Thymus (tissue), 11 donors: ENCODE results near the gene KRAS. TPM values are rescaled to one million over a fixed set of nuclear protein-coding genes. Genes with fewer than 3 reads are reported as not detected.

Experiments used
- DNase-seq, 9 donors: peaks; one replicate each; pipeline ENCODE4 v3.0.0-alpha.2; 2013; ENCODE audit warnings: low spot score in 9 of 9, low read depth in 6 of 9, missing footprints in 1 of 9
- H3K27ac ChIP-seq, 2 donors: one replicate each; pipeline ENCODE4 v1.5.1; 2013; ENCODE audit warnings: control low read depth in 1 of 2, low read depth in 1 of 2, low read length in 1 of 2, mild to moderate bottlenecking in 1 of 2, moderate library complexity in 1 of 2
- H3K27me3 ChIP-seq, 2 donors: one replicate each; pipeline ENCODE4 v1.5.1; 2013; ENCODE audit warnings: low read length in 1 of 2; ENCODE audit not compliant: control insufficient read depth in 2 of 2, insufficient read depth in 1 of 2
- H3K36me3 ChIP-seq, 2 donors: one replicate each; pipeline ENCODE4 v1.5.1; 2013; ENCODE audit warnings: low read length in 1 of 2, mild to moderate bottlenecking in 1 of 2, moderate library complexity in 1 of 2; ENCODE audit not compliant: control insufficient read depth in 2 of 2, insufficient read depth in 2 of 2
- H3K4me1 ChIP-seq, 2 donors: one replicate each; pipeline ENCODE4 v1.5.1; 2013; ENCODE audit warnings: low read length in 2 of 2; ENCODE audit not compliant: control insufficient read depth in 2 of 2, insufficient read depth in 2 of 2
- H3K4me3 ChIP-seq, 2 donors: one replicate each; pipeline ENCODE4 v1.5.1; 2013; ENCODE audit warnings: low read length in 2 of 2, control low read depth in 1 of 2, mild to moderate bottlenecking in 1 of 2
- H3K9me3 ChIP-seq, 2 donors: one replicate each; pipeline ENCODE4 v1.5.1; 2013; ENCODE audit warnings: low read length in 1 of 2, mild to moderate bottlenecking in 1 of 2; ENCODE audit not compliant: control insufficient read depth in 2 of 2, insufficient read depth in 1 of 2
- WGBS: extraction: QIAGEN DNeasy Blood & Tissue Kit; methylation state at CpG from one replicate; pipeline ENCODE4 v1.1.7; 2013; 5-methylcytosine and 5-hydroxymethylcytosine counted together
- polyA plus RNA-seq: library from polyadenylated mRNA; stranded (reverse); fragments of 200-250 nt; gene quantifications from one replicate; pipeline ENCODE4 v1.2.3, GENCODE V29; 2013
- total RNA-seq: library from RNA; stranded (reverse); fragments of 120-200 nt; gene quantifications from one replicate; pipeline ENCODE4 v1.2.4, GENCODE V29; 2013
- donor health status: healthy.

The KRAS gene
- total and polyA plus RNA-seq, 2 donors, result 10.7 to 14.8 TPM

GRCh38 chr12:25283006-25283405 is 32.3 kb upstream of the KRAS start:
- Histone ChIP-seq H3K36me3 (no peaks in the 10 kb centered on the region), H3K4me1 (peaks cover 4 to 10% of the 10 kb centered on the region in 2 donors), H3K27ac (no peak overlapping the region), H3K9me3 (no peaks in the 10 kb centered on the region), H3K27me3 (no peaks in the 10 kb centered on the region), H3K4me3 (no peak overlapping the region)
- 88% methylated on average over 3 of the region's 3 CpGs for WGBS
- no peak for DNase-seq

GRCh38 chr12:25280082-25280481 is 29.4 kb upstream of the KRAS start:
- H3K4me1 ChIP-seq, result peaks cover 4 to 10% of the 10 kb centered on the region in 2 donors

GRCh38 chr12:25278269-25278668 is 27.5 kb upstream of the KRAS start:
- Histone ChIP-seq H3K27me3 (no peaks in the 10 kb centered on the region), H3K4me3 (no peak overlapping the region), H3K4me1 (peaks cover 4 to 10% of the 10 kb centered on the region in 2 donors), H3K27ac (no peak overlapping the region), H3K9me3 (no peaks in the 10 kb centered on the region), H3K36me3 (no peaks in the 10 kb centered on the region)
- no peak for DNase-seq
- WGBS, result 99% methylated on average over 6 of the region's 6 CpGs

More at GRCh38 chr12:25280082-25280481, 29.4 kb upstream of the KRAS start:
- peak in 3 of 9 donors; percentile 4 to 47 (median 10) for DNase-seq
- Histone ChIP-seq H3K4me3 (no peak overlapping the region), H3K36me3 (no peaks in the 10 kb centered on the region), H3K27ac (no peak overlapping the region), H3K27me3 (no peaks in the 10 kb centered on the region), H3K9me3 (no peaks in the 10 kb centered on the region)

- no peaks in the 10 kb centered on the region for H3K36me3 ChIP-seq
- H3K4me1 ChIP-seq, result peaks cover 4 to 7% of the 10 kb centered on the region in 2 donors
- no peaks in the 10 kb centered on the region for H3K27me3 ChIP-seq
- WGBS, result 98% methylated on average over 4 of the region's 4 CpGs
- no peak overlapping the region for H3K27ac ChIP-seq
- no peaks in the 10 kb centered on the region for H3K9me3 ChIP-seq
- H3K4me3 ChIP-seq, result no peak overlapping the region
- DNase-seq, result no peak
Measured at GRCh38 chr12:25276199-25276937, 25.6 kb upstream of the KRAS start.

- Histone ChIP-seq H3K36me3 (no peaks in the 10 kb centered on the region), H3K27me3 (no peaks in the 10 kb centered on the region), H3K4me1 (no peaks in the 10 kb centered on the region), H3K27ac (no peak overlapping the region), H3K4me3 (no peak overlapping the region), H3K9me3 (no peaks in the 10 kb centered on the region)
- WGBS, result 84% methylated on average over 4 of the region's 4 CpGs
- DNase-seq, result no peak
Measured at GRCh38 chr12:25271486-25272098, 20.9 kb upstream of the KRAS start.

GRCh38 chr12:25269701-25270100 is 19.0 kb upstream of the KRAS start:
- Histone ChIP-seq H3K36me3 (no peaks in the 10 kb centered on the region), H3K4me3 (no peak overlapping the region), H3K27ac (no peak overlapping the region), H3K4me1 (no peaks in the 10 kb centered on the region), H3K27me3 (no peaks in the 10 kb centered on the region), H3K9me3 (no peaks in the 10 kb centered on the region)
- DNase-seq, result no peak
- WGBS, result 74% methylated on average over 2 of the region's 2 CpGs

GRCh38 chr12:25266497-25266896 is 15.8 kb upstream of the KRAS start:
- Histone ChIP-seq H3K9me3 (no peaks in the 10 kb centered on the region), H3K4me3 (no peak overlapping the region), H3K27ac (no peak overlapping the region), H3K27me3 (no peaks in the 10 kb centered on the region), H3K36me3 (no peaks in the 10 kb centered on the region), H3K4me1 (no peaks in the 10 kb centered on the region)
- no peak for DNase-seq

- 97% methylated on average over 1 of the region's 1 CpG for WGBS
Measured at GRCh38 chr12:25264862-25265261, 14.1 kb upstream of the KRAS start.

GRCh38 chr12:25264114-25264513 is 13.4 kb upstream of the KRAS start:
- H3K27ac ChIP-seq, result no peak overlapping the region
- H3K4me1 ChIP-seq, result no peaks in the 10 kb centered on the region
- no peaks in the 10 kb centered on the region for H3K9me3 ChIP-seq
- H3K27me3 ChIP-seq, result no peaks in the 10 kb centered on the region
- no peaks in the 10 kb centered on the region for H3K36me3 ChIP-seq
- H3K4me3 ChIP-seq, result no peak overlapping the region
- WGBS, result 42% methylated on average over 1 of the region's 1 CpG
- no peak for DNase-seq

More at GRCh38 chr12:25264862-25265261, 14.1 kb upstream of the KRAS start:
- no peaks in the 10 kb centered on the region for H3K27me3 ChIP-seq
- no peak for DNase-seq
- no peak overlapping the region for H3K27ac ChIP-seq
- no peaks in the 10 kb centered on the region for H3K4me1 ChIP-seq
- H3K4me3 ChIP-seq, result no peak overlapping the region
- no peaks in the 10 kb centered on the region for H3K36me3 ChIP-seq
- no peaks in the 10 kb centered on the region for H3K9me3 ChIP-seq
